GM23338 (cell line): ENCODE data around the gene SP2. TPM values are rescaled to one million over a fixed set of nuclear protein-coding genes. Genes with fewer than 3 reads are reported as not detected.

Experiments
- ATAC-seq: fragments of 200-7000 bp; cut with Tn5 transposase; 3 replicates; pipeline ENCODE4 v1.9.1; 2020
- DNase-seq: peaks from one replicate; pipeline ENCODE4 v3.0.0-alpha.2; 2015; ENCODE audit warnings: low spot score
- H2AFZ ChIP-seq: fragments of 200-600 bp; sonication (generic); 2 replicates; pipeline ENCODE4 v1.8.0; 2016; ENCODE audit warnings: antibody characterized with exemption, mild to moderate bottlenecking, moderate library complexity
- H3F3A ChIP-seq: fragments of 200-600 bp; sonication (generic); replicated peaks from 2 replicates; pipeline ENCODE4 v1.8.0; 2017; ENCODE audit warnings: antibody characterized with exemption, mixed run types, low read depth
- H3K27ac ChIP-seq: fragments of 200-600 bp; sonication (generic); 2 replicates; pipeline ENCODE4 v1.6.1; 2016; ENCODE audit warnings: low read depth
- H3K27me3 ChIP-seq: fragments of 200-600 bp; sonication (generic); 2 replicates; pipeline ENCODE4 v1.8.0; 2016; ENCODE audit warnings: mild to moderate bottlenecking, mixed run types, moderate library complexity; ENCODE audit not compliant: insufficient read depth
- H3K36me3 ChIP-seq: fragments of 200-600 bp; sonication (generic); 2 replicates; pipeline ENCODE4 v1.8.0; 2016; ENCODE audit warnings: mild to moderate bottlenecking; ENCODE audit not compliant: insufficient read depth
- H3K4me1 ChIP-seq: fragments of 200-600 bp; sonication (generic); 2 replicates; pipeline ENCODE4 v1.8.0; 2016; ENCODE audit warnings: mild to moderate bottlenecking, moderate library complexity; ENCODE audit not compliant: insufficient read depth
- H3K4me2 ChIP-seq: fragments of 200-600 bp; sonication (generic); 2 replicates; pipeline ENCODE4 v1.7.1; 2017; ENCODE audit warnings: mixed run types
- H3K4me3 ChIP-seq: fragments of 200-600 bp; sonication (generic); 2 replicates; pipeline ENCODE4 v1.6.1; 2016; ENCODE audit warnings: mixed run types
- H3K79me2 ChIP-seq: fragments of 200-600 bp; sonication (generic); replicated peaks from 2 replicates; pipeline ENCODE4 v1.8.0; 2017; ENCODE audit warnings: mild to moderate bottlenecking; ENCODE audit not compliant: insufficient read depth
- H3K9me2 ChIP-seq: fragments of 200-600 bp; sonication (generic); 2 replicates; pipeline ENCODE4 v1.8.0; 2017; ENCODE audit not compliant: insufficient read depth
- H4K20me1 ChIP-seq: fragments of 200-600 bp; sonication (generic); replicated peaks from 2 replicates; pipeline ENCODE4 v1.8.0; 2017; ENCODE audit warnings: mild to moderate bottlenecking; ENCODE audit not compliant: insufficient read depth
- H3K27ac Mint-ChIP-seq: 2 replicates; pipeline ENCODE4 v1.8.0; 2020; ENCODE audit warnings: inconsistent platforms, mild to moderate bottlenecking, moderate library complexity, mixed read lengths
- H3K27me3 Mint-ChIP-seq: 3 replicates; pipeline ENCODE4 v1.8.0; 2022; ENCODE audit warnings: low read depth, mild to moderate bottlenecking, moderate library complexity, mixed read lengths, inconsistent platforms; ENCODE audit not compliant: insufficient read depth, poor library complexity
- H3K36me3 Mint-ChIP-seq: 3 replicates; pipeline ENCODE4 v1.8.0; 2021; ENCODE audit warnings: low read depth, mild to moderate bottlenecking, inconsistent platforms, moderate library complexity, mixed read lengths
- H3K4me1 Mint-ChIP-seq: 3 replicates; pipeline ENCODE4 v1.8.0; 2020; ENCODE audit warnings: mild to moderate bottlenecking, inconsistent platforms, mixed read lengths
- H3K4me3 Mint-ChIP-seq: 3 replicates; pipeline ENCODE4 v1.8.0; 2021; ENCODE audit warnings: moderate library complexity, mild to moderate bottlenecking, inconsistent platforms, mixed read lengths
- H3K9me3 Mint-ChIP-seq: 3 replicates; pipeline ENCODE4 v1.8.0; 2020; ENCODE audit warnings: moderate library complexity, mild to moderate bottlenecking, inconsistent platforms, mixed read lengths
- CREB1 ChIP-seq: fragments of 250-450 bp; sonication (Bioruptor Pico); IDR thresholded peaks from 2 replicates; pipeline ENCODE4 v1.5.0; 2020; ENCODE audit warnings: low read depth, mild to moderate bottlenecking, moderate library complexity
- CTCF ChIP-seq, 2 experiments: fragments of 200-600 bp in 1 of 2; sonication (generic) in 1 of 2; conservative IDR thresholded peaks; 2 replicates each; pipeline versions ENCODE4 v1.5.1 to v1.6.1; 2016 to 2017; ENCODE audit warnings: antibody characterized with exemption in 2 of 2, low read depth in 2 of 2, mild to moderate bottlenecking in 2 of 2, moderate library complexity in 1 of 2
- ETS1 ChIP-seq: IDR thresholded peaks from 2 replicates; pipeline ENCODE4 v1.6.1; 2016; ENCODE audit warnings: antibody characterized with exemption
- EZH2 ChIP-seq: fragments of 200-600 bp; sonication (generic); IDR thresholded peaks from one replicate; pipeline ENCODE4 v1.8.0; 2017; ENCODE audit warnings: antibody characterized with exemption, mild to moderate bottlenecking, low read depth; ENCODE audit not compliant: unreplicated experiment
- EZH2phosphoT487 ChIP-seq: fragments of 200-600 bp; sonication (generic); IDR thresholded peaks from one replicate; pipeline ENCODE4 v1.8.1; 2018; ENCODE audit warnings: antibody characterized with exemption; ENCODE audit not compliant: unreplicated experiment
- JUNB ChIP-seq: IDR thresholded peaks from one replicate; pipeline ENCODE4 v1.6.1; 2016; ENCODE audit warnings: antibody characterized with exemption; ENCODE audit not compliant: unreplicated experiment
- NANOG ChIP-seq: IDR thresholded peaks from 2 replicates; pipeline ENCODE4 v1.6.1; 2016; ENCODE audit warnings: antibody characterized with exemption, borderline replicate concordance
- POLR2AphosphoS5 ChIP-seq: IDR thresholded peaks from 2 replicates; pipeline ENCODE4 v1.6.1; 2016; ENCODE audit warnings: antibody characterized with exemption, low read depth
- STAT1 ChIP-seq: IDR thresholded peaks from one replicate; pipeline ENCODE4 v1.6.1; 2016; ENCODE audit warnings: antibody characterized with exemption; ENCODE audit not compliant: unreplicated experiment
- ZNF114 ChIP-seq: fragments of 250-450 bp; sonication (Bioruptor Pico); IDR thresholded peaks from 2 replicates; pipeline ENCODE4 v1.5.0; 2020; ENCODE audit warnings: mild to moderate bottlenecking, moderate library complexity
- ZNF331 ChIP-seq: fragments of 250-450 bp; sonication (Bioruptor Pico); IDR thresholded peaks from 2 replicates; pipeline ENCODE4 v1.5.0; 2020; ENCODE audit warnings: low read depth, mild to moderate bottlenecking, moderate library complexity
- ZNF462 ChIP-seq: fragments of 250-450 bp; sonication (Bioruptor Pico); IDR thresholded peaks from 2 replicates; pipeline ENCODE4 v1.5.0; 2020; ENCODE audit warnings: mild to moderate bottlenecking, moderate library complexity
- polyA plus RNA-seq: library from polyadenylated mRNA; unstranded; fragments of >200 nt; fragmentation: Nextera tagmentation; extraction: Ambion mirVana; gene quantifications from 2 replicates; pipeline ENCODE4 v1.2.1, GENCODE V29; 2016
- total RNA-seq: library from RNA; depleted of rRNA; stranded (reverse); fragments of >200 nt; shearing (Covaris generic); gene quantifications from 2 replicates; pipeline ENCODE4 v1.2.3, GENCODE V29; 2014
- TF ChIP-seq, protein P1 (sequence below): IDR thresholded peaks from one replicate; pipeline ENCODE4 v1.6.1; 2018; ENCODE audit warnings: antibody characterized with exemption; ENCODE audit not compliant: unreplicated experiment

SP2 gene
- total and polyA plus RNA-seq, 2 experiments from 2014 or later = 6.0 to 12.9 TPM

- Histone ChIP-seq H3K4me1 (peaks cover 25% of the 10 kb centered on the region), H3K9me2 (no peaks in the 10 kb centered on the region), H3K36me3 (no peaks in the 10 kb centered on the region), H3K4me2 (no peak overlapping the region), H3K27me3 (peaks cover 13% of the 10 kb centered on the region), H3K79me2 (no peaks in the 10 kb centered on the region), H3K4me3 (no peak overlapping the region), H3F3A (0 out of 2 replicates have a peak, but pooled peaks cover 2% of the 10 kb centered on the region), H2AFZ (no peak overlapping the region), H3K27ac (no peak overlapping the region), H4K20me1 (no peaks in the 10 kb centered on the region; the same call in 1 of the 2 replicates)
- Mint-ChIP-seq H3K27me3 (peaks cover 21% of the 10 kb centered on the region), H3K4me3 (no peak overlapping the region; the same call in 2 of the 3 replicates), H3K4me1 (peaks cover 39% of the 10 kb centered on the region), H3K27ac (no peak overlapping the region), H3K36me3 (no peaks in the 10 kb centered on the region), H3K9me3 (no peaks in the 10 kb centered on the region)
- no peak for DNase-seq
- TF ChIP-seq ZNF331 (CRISPR knock-in tag) (no peak), CTCF (conservative IDR thresholded peaks at IDR 0.05; ENCODE audit: low read depth in 2 of 2) (no peak), JUNB (no peak), CREB1 (CRISPR knock-in tag) (no peak), NANOG (no peak), ETS1 (no peak), STAT1 (no peak), POLR2AphosphoS5 (no peak), ZNF114 (no peak), EZH2 (no peak), ZNF462 (no peak), EZH2phosphoT487 (no peak)
- TF ChIP-seq, protein P1, sequence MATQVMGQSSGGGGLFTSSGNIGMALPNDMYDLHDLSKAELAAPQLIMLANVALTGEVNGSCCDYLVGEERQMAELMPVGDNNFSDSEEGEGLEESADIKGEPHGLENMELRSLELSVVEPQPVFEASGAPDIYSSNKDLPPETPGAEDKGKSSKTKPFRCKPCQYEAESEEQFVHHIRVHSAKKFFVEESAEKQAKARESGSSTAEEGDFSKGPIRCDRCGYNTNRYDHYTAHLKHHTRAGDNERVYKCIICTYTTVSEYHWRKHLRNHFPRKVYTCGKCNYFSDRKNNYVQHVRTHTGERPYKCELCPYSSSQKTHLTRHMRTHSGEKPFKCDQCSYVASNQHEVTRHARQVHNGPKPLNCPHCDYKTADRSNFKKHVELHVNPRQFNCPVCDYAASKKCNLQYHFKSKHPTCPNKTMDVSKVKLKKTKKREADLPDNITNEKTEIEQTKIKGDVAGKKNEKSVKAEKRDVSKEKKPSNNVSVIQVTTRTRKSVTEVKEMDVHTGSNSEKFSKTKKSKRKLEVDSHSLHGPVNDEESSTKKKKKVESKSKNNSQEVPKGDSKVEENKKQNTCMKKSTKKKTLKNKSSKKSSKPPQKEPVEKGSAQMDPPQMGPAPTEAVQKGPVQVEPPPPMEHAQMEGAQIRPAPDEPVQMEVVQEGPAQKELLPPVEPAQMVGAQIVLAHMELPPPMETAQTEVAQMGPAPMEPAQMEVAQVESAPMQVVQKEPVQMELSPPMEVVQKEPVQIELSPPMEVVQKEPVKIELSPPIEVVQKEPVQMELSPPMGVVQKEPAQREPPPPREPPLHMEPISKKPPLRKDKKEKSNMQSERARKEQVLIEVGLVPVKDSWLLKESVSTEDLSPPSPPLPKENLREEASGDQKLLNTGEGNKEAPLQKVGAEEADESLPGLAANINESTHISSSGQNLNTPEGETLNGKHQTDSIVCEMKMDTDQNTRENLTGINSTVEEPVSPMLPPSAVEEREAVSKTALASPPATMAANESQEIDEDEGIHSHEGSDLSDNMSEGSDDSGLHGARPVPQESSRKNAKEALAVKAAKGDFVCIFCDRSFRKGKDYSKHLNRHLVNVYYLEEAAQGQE = no peak
- ATAC-seq = no peak
These were observed 16.9 kb upstream of the SP2 start for GRCh38 chr17:47879028-47879585.
